GM13977 (cell line): ENCODE measurements around the gene HNRNPA3.
"Not testable (repeated sequence)": the region's sequence is repeated elsewhere in the genome, so short reads cannot be mapped to it uniquely, and the experiment has no call there.

Experiments
- DNase-seq: peaks from one replicate; pipeline ENCODE4 v3.0.0; 2012; ENCODE audit warnings: low spot score
- CTCF ChIP-seq: IDR thresholded peaks from 2 replicates; pipeline ENCODE4 v1.5.1; 2012; ENCODE audit warnings: mild to moderate bottlenecking, control low read depth; ENCODE audit not compliant: insufficient read depth; ENCODE audit errors: extremely low read depth, missing control alignments
- in situ Hi-C: fragments of 300-500 bp; cut with MboI; formaldehyde crosslinking; loops from one replicate; pipeline ENCODE4 v1.12.0; 2022; ENCODE audit warnings: low sequenced_read_pairs, low pct_unique_long_range_greater_than_20kb, mixed read lengths, inconsistent platforms; ENCODE audit not compliant: unreplicated experiment

The HNRNPA3 gene

DNA sequence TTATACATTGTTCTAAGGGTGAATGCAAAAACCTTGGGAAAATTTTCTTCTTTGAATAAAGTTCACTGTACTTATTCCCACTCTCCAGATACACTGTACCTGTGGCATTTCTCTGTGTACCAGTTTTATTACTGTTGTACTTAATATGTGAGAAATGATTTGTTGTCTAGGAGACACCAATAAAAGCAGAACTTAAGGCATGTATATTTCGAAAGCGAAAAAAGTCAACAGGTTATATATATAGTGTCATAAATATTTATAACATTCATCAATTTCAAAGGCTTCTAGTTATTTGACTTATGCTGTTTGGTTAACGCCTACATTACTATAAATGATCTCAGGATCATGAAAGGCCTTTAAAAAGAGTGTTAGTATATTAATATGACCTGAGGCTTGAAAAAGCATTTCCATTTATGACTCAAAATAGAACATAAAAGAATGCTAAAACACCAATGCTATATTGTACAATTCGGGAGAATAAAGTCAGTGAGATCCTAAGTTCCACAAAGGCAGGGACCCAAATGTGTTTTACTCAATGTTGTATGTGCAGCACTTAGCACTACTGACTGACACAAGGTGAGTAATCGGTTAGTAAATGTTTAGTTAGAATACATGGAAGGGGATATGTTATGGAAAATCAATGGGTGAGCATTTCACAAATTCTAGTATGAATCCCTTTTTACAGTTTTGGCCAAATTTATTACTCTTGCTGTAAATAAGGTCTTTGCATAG lies 32.2 kb upstream of the HNRNPA3 start:
- in situ Hi-C loops: no loop called here
- TF ChIP-seq CTCF: no peak

GRCh38 chr2:177183860-177184259 lies 28.7 kb upstream of the HNRNPA3 start:
- in situ Hi-C loops: no loop called here
- TF ChIP-seq CTCF: no peak
- DNase-seq: no peak

More for the DNA sequence above, 32.2 kb upstream of the HNRNPA3 start:
- DNase-seq: no peak

- in situ Hi-C loops: no loop called here
- no peak for DNase-seq
- no peak for TF ChIP-seq CTCF
Observed at GRCh38 chr2:177184606-177185005, 28.0 kb upstream of the HNRNPA3 start.

GRCh38 chr2:177186038-177186437 lies 26.6 kb upstream of the HNRNPA3 start:
- DNase-seq, in situ Hi-C loops: not testable (repeated sequence)

- no peak for DNase-seq
- no peak for TF ChIP-seq CTCF
- in situ Hi-C loops: no loop called here
Observed at GRCh38 chr2:177187631-177188312, 24.8 kb upstream of the HNRNPA3 start.

- DNase-seq: no peak
- in situ Hi-C loops: no loop called here
- no peak for TF ChIP-seq CTCF
Observed at GRCh38 chr2:177188482-177189469, 23.8 kb upstream of the HNRNPA3 start.
